NCI-H1694 (cell line): Measurements from ENCODE around the gene ANKRD44.

Source experiments
- DNase-seq: peaks from one replicate; lab custom pipeline; 2025; lab: John Stamatoyannopoulos, UW

Gene ANKRD44

DNA sequence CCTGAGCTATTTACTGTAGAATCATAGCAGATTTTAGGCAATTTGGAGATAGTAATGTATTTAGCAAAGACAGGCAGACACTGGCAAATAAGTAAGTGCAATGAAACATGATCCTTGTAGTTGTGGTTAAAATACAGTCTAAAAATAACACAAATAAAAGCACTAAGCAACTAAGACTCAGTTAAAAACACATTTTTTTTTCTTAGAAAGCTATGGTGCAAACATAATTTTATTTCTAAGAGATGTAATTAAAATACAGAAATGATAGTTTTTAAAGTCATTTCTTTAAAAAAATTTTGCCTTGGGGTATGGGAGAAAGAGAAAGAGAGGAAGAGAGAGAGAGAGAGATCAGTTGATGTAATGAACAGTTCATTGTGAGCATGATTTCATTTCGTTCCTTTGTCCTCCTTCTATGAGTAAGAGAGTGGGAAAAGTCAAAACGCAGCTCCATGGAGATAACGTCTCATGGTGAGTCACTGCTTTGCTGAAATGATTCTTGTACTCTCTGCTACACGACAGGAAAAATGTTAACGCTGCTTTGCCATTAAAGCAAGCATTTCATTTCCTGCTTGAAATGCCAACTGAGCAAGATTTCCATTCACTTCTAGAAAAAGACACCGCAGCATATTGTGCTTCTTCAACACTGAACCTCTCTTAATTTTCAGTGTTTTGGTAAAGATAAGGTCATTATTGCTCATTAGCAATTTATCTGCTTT is 322.8 kb downstream of the ANKRD44 start:
- DNase-seq, result peak; percentile 74

DNA sequence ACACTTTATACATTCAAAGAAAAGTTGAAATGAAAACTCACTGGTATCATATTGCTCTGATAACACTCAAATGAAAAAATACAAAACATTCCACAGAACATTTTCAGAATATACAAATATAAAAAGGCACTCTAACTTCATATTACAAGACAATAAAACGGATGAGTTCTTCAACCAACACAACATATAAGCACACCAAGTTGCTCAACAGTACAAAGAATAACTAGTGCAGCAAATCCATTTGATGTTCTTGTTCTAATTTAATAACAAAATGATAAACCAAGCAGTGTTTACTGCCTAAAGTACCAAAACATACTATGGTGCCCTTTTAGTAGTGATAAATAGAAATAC is 323.3 kb downstream of the ANKRD44 start:
- no peak for DNase-seq

DNA sequence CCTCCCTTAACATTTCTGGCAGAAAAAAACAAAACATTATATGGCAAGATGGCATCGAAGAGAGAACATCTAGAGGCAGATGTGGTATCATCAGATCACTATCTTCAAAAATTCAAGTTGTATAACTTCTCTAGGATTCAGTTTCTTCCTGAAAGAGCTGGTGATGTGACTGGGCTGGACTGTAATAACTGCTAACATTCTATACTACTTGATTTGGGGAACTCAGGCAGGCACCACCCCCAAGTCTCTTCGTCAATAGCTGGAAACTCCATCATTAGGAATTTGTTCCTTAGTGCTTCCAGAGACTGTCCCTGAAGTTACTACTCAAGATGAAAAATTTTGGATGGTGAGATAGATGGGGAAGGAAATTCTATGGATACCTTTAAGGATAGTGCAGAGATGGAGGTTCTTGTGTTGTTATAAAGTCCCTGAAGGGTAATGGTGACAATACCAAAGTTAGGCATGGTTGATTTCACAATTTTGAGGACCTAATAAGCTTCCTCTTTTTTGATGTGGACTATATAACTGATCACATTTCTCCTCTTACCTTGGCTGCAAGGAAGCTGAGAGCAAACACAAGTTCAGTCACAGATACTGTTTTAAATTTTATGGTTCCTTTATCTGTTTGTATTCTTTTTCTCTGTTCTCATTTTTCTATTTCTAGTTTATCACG is 324.9 kb downstream of the ANKRD44 start:
- no peak for DNase-seq

DNA sequence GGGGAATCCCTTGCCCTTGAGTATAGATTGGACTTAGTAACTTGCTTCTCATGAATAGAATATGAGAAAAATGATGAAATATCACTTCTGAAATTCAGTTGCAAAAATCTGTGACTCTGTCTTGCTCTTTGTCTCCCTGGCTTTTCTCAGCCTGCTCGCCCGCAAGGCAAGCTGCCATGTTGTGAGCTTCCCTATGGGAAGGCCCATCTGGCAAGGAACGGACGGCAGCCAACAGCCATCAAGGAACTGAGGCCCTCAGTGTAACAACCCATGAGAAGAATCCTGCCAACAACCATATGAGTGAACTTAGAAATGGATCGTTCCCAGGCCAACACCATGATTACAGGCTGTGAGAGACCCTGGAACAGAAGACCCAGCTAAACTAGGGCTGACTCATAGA is 325.7 kb downstream of the ANKRD44 start:
- DNase-seq, result no peak

DNA sequence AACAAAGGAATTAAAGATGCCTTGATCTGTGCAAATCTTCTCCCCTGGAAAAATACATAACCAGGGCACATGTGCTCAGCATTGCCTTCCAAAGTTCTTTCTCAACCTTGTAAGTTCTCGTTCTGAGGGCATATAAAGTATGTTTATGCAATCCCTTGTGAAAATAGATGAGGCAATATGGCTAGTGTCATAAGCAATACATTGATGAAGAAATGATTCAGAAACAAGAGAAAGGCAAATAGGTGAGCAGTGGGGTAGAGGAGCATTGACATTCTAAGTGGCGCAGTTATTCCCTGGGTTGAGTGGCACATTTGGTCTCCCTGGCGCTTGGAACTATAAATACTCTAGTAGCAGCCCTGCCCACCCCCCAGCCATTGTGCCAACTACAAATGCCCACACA is 326.6 kb downstream of the ANKRD44 start:
- no peak for DNase-seq

DNA sequence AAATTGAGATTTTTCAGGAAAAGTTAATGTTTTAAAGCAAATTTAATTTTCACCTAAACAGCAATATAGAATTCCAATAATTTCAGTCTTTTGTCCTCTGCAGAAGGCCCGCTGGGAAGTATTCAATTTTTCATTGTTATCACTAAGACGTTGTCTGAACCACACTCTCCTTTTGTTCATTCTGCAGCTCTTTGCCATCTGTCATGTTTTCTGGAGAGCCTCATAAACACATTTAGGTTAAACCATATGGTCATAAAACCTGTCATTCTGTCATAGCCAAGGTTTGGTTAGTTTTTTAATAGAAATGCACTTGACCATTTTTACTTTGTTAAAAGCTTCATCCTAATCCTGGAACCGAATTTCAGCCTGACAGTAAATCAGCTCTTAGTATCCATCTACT is 330.1 kb downstream of the ANKRD44 start:
- DNase-seq, result peak; percentile 97

DNA sequence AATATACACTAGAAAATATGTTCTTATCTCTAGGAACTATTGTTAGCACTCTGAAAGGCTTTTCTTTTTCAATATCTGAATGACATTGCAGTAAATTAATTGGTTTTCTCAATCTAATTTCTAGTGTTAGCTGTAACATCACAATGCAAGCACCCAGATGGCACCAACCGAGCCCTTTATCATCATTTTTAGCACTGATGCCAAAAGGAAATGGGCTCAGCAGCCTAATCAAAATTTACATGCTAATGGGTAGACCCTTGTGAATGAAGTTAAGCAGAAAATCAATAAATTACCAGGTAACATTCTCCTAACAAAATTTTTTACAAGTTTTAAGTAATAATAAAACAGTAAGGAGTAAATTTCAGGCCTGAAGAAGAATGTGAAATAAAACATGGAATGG is 330.6 kb downstream of the ANKRD44 start:
- DNase-seq, result peak; percentile 91

DNA sequence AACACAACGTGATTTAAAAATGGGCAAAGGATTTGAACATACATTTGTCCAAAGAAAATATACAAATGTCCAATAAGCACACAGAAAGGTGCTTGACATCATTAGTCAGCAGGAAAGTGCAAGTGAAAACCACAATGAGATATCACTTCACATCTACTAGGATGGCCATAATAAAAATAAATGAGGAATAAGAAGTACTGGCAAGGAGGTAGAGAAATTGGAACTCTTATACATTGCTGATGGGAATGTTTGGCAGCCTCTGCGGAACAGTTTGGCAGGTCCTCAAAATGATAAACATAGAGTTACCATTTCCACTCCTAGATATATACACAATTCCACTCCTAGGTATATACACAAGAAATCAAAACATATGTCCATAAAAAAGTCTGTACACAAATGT is 333.1 kb downstream of the ANKRD44 start:
- no peak for DNase-seq

DNA sequence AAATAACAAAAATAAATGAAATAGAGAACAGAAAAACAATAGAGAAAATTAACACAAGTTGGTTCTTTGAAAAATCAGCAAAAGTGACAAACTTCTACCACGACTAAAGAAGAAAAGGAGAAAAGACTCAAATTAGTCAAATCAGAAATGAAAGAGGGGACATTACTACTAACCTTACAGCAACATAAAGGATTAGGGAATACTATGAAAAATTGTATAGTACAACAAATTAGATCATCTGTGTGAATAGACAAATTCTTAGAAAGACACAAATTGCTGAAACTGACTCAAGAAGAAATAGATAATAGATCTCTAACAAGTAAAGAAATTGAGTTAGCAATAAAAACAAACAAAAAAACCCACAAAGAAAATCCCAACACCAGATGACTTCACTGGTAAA is 335.6 kb downstream of the ANKRD44 start:
- no peak for DNase-seq

DNA sequence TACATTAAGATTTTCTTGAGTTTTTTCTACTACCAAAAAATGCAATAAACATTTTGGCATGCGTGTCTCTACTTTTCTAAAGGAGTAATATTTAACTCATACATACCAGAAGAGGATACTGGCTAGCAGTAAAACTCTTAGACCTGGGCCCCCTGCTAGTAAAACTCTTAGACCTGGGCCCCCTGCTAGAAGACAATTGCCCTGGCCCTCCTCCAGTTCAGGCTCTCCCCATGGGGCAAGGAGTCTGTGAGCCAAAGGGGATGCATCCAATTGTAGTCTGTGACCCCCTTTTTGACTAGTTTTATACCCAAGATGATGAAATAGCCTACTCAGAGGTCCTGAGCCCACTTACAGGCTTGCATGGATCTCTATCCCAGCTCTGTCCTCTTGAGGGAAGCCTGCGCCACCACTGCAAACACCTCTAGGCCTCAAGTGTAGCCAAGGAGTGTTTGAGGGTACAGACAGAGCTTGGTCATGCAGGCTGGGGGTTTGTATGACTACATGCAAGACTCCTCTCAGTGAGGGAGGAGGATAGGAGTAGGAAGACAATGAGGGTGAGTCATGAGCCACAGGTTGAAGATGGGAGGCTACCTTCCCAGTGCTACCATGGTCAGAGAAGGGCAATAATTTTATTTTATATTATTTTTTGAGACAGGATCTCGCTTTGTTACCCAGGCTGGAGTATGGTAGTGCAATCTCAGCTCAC is 338.9 kb downstream of the ANKRD44 start:
- no peak for DNase-seq

DNA sequence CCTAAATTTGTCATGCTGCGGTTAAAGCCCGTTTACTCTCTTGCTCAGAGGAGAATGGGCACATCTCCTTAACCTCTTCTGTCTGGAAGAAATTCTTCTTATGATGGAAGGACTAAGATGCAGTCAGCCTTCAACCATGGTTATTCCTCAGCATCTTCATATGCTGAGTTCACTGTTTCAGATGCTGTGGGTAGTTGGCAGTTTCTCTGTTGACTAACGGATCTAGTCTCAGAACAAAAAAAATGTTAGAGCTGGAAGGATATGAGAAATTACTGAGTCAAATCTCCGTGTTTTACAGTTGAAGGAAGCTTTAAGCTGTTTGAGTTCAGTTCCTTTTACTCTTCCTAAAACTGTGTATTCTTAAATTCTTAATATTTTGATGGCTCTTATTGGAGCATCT is 340.5 kb downstream of the ANKRD44 start:
- no peak for DNase-seq

DNA sequence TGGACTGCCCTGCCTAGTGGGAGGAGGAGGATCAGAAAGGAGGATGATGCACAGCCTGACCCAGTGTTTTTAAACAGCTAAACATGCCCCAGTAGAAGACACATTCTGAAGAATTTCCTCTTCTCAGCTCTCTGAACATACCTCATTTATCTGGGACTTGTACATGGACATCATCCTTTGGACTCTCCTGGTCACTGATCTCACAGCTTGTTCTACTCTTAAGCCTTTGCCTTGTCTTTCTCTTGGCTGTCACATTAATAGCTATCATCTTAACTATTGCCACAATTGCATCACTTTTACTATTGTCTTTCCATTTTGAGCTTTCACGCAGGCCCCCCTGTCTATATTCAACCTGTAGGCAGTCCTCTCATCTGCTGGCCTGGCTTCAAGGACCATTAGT is 342.1 kb downstream of the ANKRD44 start:
- no peak for DNase-seq

DNA sequence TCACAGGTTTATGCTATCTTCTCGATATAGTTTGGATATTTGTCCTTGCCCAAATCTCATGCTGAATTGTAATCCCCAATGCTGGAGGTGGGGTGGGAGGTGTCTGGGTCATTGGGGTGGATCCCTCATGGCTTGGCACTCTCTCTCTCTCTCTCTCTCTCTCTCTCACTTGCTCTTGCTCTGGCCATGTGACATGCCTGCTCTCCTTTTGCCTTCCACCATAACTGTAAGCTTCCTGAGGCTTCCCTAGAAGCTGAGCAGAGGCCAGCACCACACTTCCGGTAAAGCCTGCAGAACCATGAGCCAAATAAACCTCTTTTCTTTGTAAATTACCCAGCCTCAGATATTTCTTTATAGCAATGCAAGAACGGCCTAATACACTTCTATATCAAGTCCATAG is 342.8 kb downstream of the ANKRD44 start:
- no peak for DNase-seq

DNA sequence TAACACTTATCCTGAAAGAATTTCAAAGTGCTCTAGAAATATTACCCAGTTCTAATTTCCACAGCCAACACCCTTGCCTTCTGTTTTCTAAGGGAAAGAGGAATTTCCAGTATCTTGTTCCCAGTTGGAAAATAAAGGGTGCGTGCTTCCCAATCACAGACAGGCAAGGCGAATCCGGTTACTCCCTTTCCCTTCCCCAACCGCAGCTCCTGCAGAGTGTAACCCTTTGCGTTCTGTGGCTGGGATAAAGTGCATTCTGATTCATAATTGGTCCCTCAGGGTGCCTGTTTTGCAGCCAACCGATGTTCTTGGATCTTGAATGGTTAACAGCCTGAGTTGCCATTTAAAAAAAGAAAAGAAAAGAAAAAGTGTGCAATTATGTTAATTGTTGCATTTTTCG is 343.5 kb downstream of the ANKRD44 start:
- no peak for DNase-seq

DNA sequence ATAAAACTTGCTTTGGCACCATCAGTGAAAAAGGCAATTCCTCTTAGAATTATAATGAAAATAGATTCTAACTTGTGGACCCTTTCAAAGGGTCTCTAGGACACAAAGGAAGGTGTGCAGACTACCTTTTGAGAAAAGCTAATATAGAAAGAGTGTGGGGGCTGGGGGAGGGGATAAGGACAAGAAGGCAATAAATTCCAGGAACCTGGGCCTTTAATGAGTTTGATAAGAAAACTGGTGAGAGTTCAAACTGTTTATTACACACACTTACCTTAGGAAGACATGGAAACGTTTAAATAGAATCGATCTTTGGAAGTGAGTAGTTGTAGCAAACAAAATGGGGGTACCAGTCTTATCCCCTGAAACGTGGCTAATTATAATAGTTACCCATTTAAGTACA is 344.5 kb downstream of the ANKRD44 start:
- DNase-seq, result no peak

DNA sequence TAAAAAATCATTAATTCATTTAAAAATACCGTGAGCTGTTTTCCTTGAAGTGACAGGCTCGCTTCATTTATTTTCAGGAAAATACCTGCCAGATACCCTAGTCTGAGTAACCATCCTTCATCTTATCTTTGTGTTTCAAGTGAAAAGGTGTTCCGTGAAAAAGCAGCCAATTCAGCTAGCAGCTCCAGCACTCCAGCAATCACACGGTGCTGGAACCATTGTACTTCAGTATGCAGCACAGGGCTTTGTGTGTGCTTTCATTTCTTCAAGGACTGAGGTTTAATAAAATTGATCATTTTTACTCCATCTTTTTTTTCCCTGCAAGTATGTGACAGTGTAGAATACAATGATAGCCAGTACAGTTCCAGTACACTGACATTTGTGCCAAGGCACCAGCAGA is 344.9 kb downstream of the ANKRD44 start:
- DNase-seq, result no peak

DNA sequence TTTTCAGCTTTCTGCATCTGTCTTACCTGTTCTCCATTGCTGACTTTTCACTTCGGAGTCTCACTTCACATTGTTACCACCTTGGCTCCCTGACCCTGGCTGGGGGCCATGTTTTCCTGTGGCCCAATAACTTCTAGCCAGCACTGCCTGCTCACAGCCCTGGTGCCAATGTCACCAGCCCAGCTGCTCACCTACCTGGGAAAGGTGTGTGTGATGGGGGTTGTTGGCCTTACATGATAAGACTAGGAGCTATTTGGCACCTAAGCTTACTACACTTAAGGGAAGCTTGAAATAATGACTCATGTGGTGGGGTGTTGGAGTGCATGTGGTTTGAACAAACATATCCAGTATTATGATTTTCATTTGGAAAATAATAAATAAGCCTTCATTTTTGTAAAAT is 346.6 kb downstream of the ANKRD44 start:
- DNase-seq, result no peak

DNA sequence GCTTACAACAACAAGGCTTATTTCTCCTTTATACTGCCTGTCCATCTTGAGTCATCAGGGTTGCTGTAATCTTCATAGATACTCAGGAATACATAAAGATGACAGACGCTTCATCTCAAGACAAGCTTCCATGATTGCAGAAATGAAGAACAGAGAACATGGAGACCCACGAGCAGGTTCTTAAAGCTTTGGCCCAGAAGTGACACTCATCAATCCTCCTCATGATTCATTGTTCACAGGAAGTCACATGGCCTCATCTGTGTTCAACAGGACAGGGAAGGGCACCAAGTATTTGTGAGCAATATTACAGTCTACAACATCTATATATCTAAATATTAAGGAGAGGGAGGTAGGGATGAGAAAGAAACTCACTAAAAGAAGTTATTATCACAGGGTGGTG is 347.5 kb downstream of the ANKRD44 start:
- DNase-seq, result no peak

DNA sequence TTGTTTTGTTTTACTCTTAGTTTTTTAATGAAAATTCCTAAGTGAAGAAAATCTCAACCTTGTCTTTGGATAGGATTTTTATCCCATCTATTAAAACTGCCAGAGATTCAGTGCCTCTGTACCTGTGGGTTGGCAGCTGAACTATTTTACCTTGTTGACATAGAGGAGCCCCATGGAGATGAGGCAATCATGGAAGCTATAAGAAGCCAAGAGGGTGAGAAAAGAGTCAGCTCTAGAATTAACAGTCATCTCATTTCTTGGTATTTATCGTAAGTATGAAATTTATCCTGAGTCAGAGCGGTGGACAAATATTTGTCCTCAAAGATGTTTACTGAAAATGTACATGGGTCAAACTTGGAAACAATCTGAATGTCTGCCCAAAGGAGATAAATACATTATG is 348.3 kb downstream of the ANKRD44 start:
- no peak for DNase-seq

DNA sequence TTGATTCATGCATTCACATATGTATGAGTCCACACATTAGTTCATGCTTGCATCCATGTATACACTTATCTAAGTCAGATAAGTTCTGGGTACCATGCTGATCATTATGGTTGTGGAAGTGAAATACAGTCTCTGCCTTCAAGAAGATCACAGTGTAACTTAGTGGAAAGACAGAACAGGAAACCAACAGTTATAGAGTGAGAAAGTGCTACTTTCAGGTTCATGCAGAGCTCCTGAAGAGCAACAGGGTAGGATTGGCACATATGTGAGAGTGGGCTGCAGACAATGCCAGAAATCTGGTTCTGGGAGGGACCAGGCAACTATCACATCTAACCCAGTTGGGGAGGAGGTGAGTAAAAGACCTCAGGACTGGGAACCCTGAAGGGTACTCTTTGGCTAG is 348.7 kb downstream of the ANKRD44 start:
- DNase-seq, result no peak

DNA sequence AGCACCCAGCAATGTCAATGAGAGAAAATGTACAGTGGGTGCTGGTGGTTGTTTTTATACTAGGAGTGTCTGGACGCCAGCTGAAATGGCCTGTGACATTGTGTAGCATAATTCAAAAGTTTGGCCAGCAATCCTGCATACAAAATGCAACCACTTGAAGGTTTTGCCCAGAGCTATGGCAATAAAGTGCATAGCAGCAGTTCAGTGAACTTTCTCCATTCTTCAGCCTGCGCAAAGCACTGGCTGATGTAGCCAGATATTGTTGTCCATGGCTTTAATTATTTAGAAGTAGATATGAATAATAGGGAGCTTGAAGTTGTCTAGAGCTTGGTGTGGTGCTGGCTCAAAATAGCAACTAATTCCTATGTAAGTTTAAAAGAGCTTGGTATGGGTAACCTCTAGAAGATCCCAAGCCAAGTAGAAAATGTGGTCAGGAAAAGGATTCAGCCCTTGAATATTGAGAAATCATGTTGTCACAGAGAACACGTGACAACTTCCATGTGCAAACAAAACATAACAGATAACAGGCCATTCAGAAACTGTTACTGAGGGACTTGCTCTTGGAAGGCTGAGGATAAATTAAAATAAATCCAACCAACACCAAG is 350.7 kb downstream of the ANKRD44 start:
- DNase-seq, result no peak

DNA sequence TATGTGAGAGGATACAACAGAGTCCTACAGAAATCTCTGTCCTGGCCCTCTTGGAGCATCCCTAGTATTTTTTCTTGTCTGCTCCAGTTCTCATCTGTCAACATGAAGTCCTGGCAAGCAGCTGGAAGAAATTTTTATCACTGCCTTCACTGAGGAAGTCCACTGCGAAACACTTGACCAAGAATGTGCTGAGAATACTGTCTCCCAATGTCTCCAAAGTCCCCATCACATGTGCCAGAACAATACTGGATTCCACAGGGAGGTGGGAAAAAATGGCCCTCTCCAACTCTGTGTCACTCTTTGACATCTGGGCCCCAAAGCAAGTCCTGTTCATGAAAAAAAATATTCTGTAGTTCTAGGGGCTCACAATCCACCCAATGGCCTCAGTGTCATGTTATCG is 351.3 kb downstream of the ANKRD44 start:
- DNase-seq, result no peak

DNA sequence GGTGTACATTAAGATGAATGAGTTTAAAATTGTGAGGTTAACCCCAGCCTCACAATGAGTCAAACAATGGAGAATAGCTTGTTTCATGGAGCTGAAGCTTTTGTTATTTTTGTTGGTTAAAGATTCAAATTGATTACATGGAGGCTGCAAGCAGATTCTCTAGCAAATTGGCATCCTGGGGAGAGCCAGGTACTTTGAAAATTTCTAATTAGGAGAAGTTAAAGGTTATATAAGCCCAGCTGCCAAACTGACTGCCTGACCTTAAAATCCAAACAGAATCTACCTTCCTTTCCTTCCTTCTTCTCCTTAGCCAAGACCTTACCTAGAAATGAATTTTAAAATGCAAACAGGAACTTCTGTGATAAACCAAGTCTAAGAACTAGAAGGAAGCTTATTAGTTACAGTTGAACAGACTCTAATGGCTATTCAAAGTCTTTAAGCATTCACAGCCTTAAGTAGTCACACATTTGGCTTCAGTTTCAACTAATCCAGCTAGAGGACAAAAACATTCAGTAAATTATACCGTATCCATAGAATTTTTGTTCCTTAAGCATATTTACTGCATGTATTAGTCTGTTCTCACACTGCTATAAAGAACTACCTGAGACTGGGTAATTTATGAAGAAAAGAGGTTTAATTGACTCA is 352.6 kb downstream of the ANKRD44 start:
- DNase-seq, result no peak
